Measurements from ENCODE around the gene PDIA2.
A peak's percentile ranks its signal among the peaks of the same experiment; 100 is the strongest.

Gene PDIA2

DNA sequence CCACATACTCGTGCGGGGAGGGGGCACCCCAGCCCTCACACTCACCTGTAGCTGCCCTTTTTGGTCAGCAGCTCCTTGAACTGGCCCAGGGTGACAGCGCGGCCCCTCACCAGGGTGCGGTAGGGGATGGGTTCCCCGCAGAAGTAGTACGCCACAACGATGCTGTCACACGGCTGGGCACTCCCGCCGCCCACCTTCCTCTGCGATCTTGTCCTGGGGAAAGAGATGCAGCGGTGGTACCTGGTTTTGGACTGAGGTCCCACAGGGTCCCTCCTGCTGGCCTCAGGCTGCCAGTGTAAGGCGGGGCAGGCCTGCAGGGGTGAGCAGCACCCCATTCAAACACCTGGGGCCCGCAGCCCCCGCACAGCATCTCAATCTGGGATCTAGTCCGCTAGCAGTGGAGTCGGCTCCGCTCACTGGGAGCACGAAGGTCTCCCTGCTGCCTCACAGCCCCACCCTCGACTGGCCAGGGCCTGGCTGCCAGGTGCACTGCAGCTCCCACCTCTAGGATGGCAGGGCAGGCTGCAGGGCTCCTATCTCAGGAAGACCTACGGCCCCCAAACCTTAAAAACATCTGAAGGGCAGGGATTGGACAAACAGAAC is 6.5 kb downstream of the PDIA2 start:
- ChIA-PET CTCF (interaction anchor here (0.5 kb wide), 1 partner anchor 36 kb away, joined by 3 read pairs; no protein-coding TSS in a partner anchor), POLR2A (interaction anchor here (0.6 kb wide), 1 partner anchor 107 kb away, joined by 3 read pairs; no protein-coding TSS in a partner anchor)
- Histone ChIP-seq H3K4me3 (ENCODE audit: low read depth, low read length) (no peak overlapping the region), H3K27ac (ENCODE audit: extremely low read depth, low read depth, low read length) (no peak overlapping the region), H3K4me1 (ENCODE audit: control insufficient read depth, insufficient read depth, low read length) (no peaks in the 10 kb centered on the region), H3K36me3 (ENCODE audit: control insufficient read depth in 2 of 2, insufficient read depth in 1 of 2, low read length in 2 of 2) (peaks cover 0 to 78% of the 10 kb centered on the region in 2 experiments; a peak in 2 of 3 replicates), H3K9me3 (ENCODE audit: control insufficient read depth, insufficient read depth, low read depth, low read length) (no peaks in the 10 kb centered on the region)
- no peak for TF ChIP-seq ZNF530 (tag by site-specific recombination; IDR thresholded peaks at IDR 0.05; ENCODE audit: low read depth)
- TF ChIP-seq ZNF416 (tag by site-specific recombination; IDR thresholded peaks at IDR 0.05): no peak
- TF ChIP-seq, protein P1, sequence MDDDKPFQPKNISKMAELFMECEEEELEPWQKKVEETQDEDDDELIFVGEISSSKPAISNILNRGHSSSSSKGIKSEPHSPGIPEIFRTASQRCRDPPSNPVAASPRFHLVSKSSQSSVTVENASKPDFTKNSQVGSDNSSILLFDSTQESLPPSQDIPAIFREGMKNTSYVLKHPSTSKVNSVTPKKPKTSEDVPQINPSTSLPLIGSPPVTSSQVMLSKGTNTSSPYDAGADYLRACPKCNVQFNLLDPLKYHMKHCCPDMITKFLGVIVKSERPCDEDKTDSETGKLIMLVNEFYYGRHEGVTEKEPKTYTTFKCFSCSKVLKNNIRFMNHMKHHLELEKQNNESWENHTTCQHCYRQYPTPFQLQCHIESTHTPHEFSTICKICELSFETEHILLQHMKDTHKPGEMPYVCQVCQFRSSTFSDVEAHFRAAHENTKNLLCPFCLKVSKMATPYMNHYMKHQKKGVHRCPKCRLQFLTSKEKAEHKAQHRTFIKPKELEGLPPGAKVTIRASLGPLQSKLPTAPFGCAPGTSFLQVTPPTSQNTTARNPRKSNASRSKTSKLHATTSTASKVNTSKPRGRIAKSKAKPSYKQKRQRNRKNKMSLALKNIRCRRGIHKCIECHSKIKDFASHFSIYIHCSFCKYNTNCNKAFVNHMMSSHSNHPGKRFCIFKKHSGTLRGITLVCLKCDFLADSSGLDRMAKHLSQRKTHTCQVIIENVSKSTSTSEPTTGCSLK (tag by site-specific recombination; IDR thresholded peaks at IDR 0.05): no peak
- TF ChIP-seq, protein P2, sequence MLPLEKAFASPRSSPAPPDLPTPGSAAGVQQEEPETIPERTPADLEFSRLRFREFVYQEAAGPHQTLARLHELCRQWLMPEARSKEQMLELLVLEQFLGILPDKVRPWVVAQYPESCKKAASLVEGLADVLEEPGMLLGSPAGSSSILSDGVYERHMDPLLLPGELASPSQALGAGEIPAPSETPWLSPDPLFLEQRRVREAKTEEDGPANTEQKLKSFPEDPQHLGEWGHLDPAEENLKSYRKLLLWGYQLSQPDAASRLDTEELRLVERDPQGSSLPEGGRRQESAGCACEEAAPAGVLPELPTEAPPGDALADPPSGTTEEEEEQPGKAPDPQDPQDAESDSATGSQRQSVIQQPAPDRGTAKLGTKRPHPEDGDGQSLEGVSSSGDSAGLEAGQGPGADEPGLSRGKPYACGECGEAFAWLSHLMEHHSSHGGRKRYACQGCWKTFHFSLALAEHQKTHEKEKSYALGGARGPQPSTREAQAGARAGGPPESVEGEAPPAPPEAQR (tag by site-specific recombination; IDR thresholded peaks at IDR 0.05): no peak
- TF ChIP-seq ZNF202 (tag by site-specific recombination; IDR thresholded peaks at IDR 0.05; ENCODE audit: borderline replicate concordance): no peak
- TF ChIP-seq, protein P3, sequence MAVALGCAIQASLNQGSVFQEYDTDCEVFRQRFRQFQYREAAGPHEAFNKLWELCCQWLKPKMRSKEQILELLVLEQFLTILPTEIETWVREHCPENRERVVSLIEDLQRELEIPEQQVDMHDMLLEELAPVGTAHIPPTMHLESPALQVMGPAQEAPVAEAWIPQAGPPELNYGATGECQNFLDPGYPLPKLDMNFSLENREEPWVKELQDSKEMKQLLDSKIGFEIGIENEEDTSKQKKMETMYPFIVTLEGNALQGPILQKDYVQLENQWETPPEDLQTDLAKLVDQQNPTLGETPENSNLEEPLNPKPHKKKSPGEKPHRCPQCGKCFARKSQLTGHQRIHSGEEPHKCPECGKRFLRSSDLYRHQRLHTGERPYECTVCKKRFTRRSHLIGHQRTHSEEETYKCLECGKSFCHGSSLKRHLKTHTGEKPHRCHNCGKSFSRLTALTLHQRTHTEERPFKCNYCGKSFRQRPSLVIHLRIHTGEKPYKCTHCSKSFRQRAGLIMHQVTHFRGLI (tag by site-specific recombination; IDR thresholded peaks at IDR 0.05): peak; percentile 74
- TF ChIP-seq, protein P4, sequence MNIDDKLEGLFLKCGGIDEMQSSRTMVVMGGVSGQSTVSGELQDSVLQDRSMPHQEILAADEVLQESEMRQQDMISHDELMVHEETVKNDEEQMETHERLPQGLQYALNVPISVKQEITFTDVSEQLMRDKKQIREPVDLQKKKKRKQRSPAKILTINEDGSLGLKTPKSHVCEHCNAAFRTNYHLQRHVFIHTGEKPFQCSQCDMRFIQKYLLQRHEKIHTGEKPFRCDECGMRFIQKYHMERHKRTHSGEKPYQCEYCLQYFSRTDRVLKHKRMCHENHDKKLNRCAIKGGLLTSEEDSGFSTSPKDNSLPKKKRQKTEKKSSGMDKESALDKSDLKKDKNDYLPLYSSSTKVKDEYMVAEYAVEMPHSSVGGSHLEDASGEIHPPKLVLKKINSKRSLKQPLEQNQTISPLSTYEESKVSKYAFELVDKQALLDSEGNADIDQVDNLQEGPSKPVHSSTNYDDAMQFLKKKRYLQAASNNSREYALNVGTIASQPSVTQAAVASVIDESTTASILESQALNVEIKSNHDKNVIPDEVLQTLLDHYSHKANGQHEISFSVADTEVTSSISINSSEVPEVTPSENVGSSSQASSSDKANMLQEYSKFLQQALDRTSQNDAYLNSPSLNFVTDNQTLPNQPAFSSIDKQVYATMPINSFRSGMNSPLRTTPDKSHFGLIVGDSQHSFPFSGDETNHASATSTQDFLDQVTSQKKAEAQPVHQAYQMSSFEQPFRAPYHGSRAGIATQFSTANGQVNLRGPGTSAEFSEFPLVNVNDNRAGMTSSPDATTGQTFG (tag by site-specific recombination; IDR thresholded peaks at IDR 0.05; ENCODE audit: borderline replicate concordance): no peak
- TF ChIP-seq ZNF155 (tag by site-specific recombination; IDR thresholded peaks at IDR 0.05): no peak
- TF ChIP-seq, protein P5, sequence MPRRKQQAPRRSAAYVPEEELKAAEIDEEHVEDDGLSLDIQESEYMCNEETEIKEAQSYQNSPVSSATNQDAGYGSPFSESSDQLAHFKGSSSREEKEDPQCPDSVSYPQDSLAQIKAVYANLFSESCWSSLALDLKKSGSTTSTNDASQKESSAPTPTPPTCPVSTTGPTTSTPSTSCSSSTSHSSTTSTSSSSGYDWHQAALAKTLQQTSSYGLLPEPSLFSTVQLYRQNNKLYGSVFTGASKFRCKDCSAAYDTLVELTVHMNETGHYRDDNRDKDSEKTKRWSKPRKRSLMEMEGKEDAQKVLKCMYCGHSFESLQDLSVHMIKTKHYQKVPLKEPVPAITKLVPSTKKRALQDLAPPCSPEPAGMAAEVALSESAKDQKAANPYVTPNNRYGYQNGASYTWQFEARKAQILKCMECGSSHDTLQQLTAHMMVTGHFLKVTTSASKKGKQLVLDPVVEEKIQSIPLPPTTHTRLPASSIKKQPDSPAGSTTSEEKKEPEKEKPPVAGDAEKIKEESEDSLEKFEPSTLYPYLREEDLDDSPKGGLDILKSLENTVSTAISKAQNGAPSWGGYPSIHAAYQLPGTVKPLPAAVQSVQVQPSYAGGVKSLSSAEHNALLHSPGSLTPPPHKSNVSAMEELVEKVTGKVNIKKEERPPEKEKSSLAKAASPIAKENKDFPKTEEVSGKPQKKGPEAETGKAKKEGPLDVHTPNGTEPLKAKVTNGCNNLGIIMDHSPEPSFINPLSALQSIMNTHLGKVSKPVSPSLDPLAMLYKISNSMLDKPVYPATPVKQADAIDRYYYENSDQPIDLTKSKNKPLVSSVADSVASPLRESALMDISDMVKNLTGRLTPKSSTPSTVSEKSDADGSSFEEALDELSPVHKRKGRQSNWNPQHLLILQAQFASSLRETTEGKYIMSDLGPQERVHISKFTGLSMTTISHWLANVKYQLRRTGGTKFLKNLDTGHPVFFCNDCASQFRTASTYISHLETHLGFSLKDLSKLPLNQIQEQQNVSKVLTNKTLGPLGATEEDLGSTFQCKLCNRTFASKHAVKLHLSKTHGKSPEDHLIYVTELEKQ (tag by site-specific recombination; IDR thresholded peaks at IDR 0.05; ENCODE audit: borderline replicate concordance): no peak
- TF ChIP-seq, protein P6, sequence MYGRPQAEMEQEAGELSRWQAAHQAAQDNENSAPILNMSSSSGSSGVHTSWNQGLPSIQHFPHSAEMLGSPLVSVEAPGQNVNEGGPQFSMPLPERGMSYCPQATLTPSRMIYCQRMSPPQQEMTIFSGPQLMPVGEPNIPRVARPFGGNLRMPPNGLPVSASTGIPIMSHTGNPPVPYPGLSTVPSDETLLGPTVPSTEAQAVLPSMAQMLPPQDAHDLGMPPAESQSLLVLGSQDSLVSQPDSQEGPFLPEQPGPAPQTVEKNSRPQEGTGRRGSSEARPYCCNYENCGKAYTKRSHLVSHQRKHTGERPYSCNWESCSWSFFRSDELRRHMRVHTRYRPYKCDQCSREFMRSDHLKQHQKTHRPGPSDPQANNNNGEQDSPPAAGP (tag by site-specific recombination; IDR thresholded peaks at IDR 0.05): no peak
- no peak for TF ChIP-seq GLIS1 (tag by site-specific recombination; IDR thresholded peaks at IDR 0.05)
- TF ChIP-seq SCRT2 (tag by site-specific recombination; IDR thresholded peaks at IDR 0.05): 0 out of 2 replicates have a peak, but pooled peaks have one; percentile 27
- no peak for TF ChIP-seq OVOL3 (tag by site-specific recombination; IDR thresholded peaks at IDR 0.05)
- no peak for TF ChIP-seq RBAK (tag by site-specific recombination; IDR thresholded peaks at IDR 0.05)
- 0 out of 2 replicates have a peak, but pooled peaks have one; percentile 18 for TF ChIP-seq ZBTB8A (tag by site-specific recombination; IDR thresholded peaks at IDR 0.05)
- TF ChIP-seq ZNF146 (tag by site-specific recombination; IDR thresholded peaks at IDR 0.05): no peak
- no peak for TF ChIP-seq ZNF157 (tag by site-specific recombination; IDR thresholded peaks at IDR 0.05)

All from HEK293 (cell line).